ENCODE results near the gene MOXD1.

MOXD1 gene

GRCh38 chr6:132400883-132401617, at the start of gene MOXD1:
Gene MOXD1 (minus strand): TSS chr6:132401475. CDS start chr6:132401426, 49 bp downstream.
- H3K27me3 ChIP-seq (ENCODE audit: control insufficient read depth, insufficient read depth, low read length), result no peaks in the 10 kb centered on the region
- no peaks in the 10 kb centered on the region for H3K79me2 ChIP-seq
- H3K4me2 ChIP-seq (ENCODE audit: low read length), result peak within 1 kb of the TSS; percentile 88
- H2AFZ ChIP-seq, result peak within 1 kb of the TSS; percentile 94
- H3K4me1 ChIP-seq, result no peaks in the 10 kb centered on the region
- TF ChIP-seq CTCF (IDR thresholded peaks at IDR 0.05), result no peak
- H3K9ac ChIP-seq, result no peak within 1 kb of the TSS
- no peaks in the 10 kb centered on the region for H3K9me3 ChIP-seq (ENCODE audit: control insufficient read depth, low read length)
- H3K4me3 ChIP-seq (ENCODE audit: low read depth, low read length), result peak within 1 kb of the TSS; percentile 51
- H3K36me3 ChIP-seq (ENCODE audit: control insufficient read depth, insufficient read depth, low read length), result no peaks in the 10 kb centered on the region
- H3K27ac ChIP-seq, result no peak within 1 kb of the TSS

- H3K27ac ChIP-seq, result no peak overlapping the region
These were observed 45.6 kb upstream of the MOXD1 start for GRCh38 chr6:132446855-132447241.

GRCh38 chr6:132446141-132446854, 45.0 kb upstream of the MOXD1 start:
- no peak overlapping the region for H2AFZ ChIP-seq
- no peak overlapping the region for H3K9ac ChIP-seq
- no peaks in the 10 kb centered on the region for H3K4me1 ChIP-seq
- no peaks in the 10 kb centered on the region for H3K36me3 ChIP-seq (ENCODE audit: control insufficient read depth, insufficient read depth, low read length)
- no peak overlapping the region for H3K4me2 ChIP-seq (ENCODE audit: low read length)
- TF ChIP-seq CTCF (IDR thresholded peaks at IDR 0.05), result no peak
- H3K79me2 ChIP-seq, result no peaks in the 10 kb centered on the region
- no peaks in the 10 kb centered on the region for H3K9me3 ChIP-seq (ENCODE audit: control insufficient read depth, low read length)
- no peaks in the 10 kb centered on the region for H3K27me3 ChIP-seq (ENCODE audit: control insufficient read depth, insufficient read depth, low read length)
- no peak overlapping the region for H3K4me3 ChIP-seq (ENCODE audit: low read depth, low read length)
- no peak overlapping the region for H3K27ac ChIP-seq

More at GRCh38 chr6:132446855-132447241, 45.6 kb upstream of the MOXD1 start:
- no peaks in the 10 kb centered on the region for H3K27me3 ChIP-seq (ENCODE audit: control insufficient read depth, insufficient read depth, low read length)
- no peak for TF ChIP-seq CTCF (IDR thresholded peaks at IDR 0.05)
- H3K4me2 ChIP-seq (ENCODE audit: low read length), result no peak overlapping the region
- H3K4me1 ChIP-seq, result no peaks in the 10 kb centered on the region
- no peaks in the 10 kb centered on the region for H3K36me3 ChIP-seq (ENCODE audit: control insufficient read depth, insufficient read depth, low read length)
- no peak overlapping the region for H3K4me3 ChIP-seq (ENCODE audit: low read depth, low read length)
- H3K9ac ChIP-seq, result no peak overlapping the region
- H2AFZ ChIP-seq, result no peak overlapping the region
- no peaks in the 10 kb centered on the region for H3K9me3 ChIP-seq (ENCODE audit: control insufficient read depth, low read length)
- H3K79me2 ChIP-seq, result no peaks in the 10 kb centered on the region

- no peak for TF ChIP-seq CTCF (IDR thresholded peaks at IDR 0.05)
- no peak overlapping the region for H3K27ac ChIP-seq
- H3K9ac ChIP-seq, result no peak overlapping the region
- no peak overlapping the region for H3K4me2 ChIP-seq (ENCODE audit: low read length)
- no peaks in the 10 kb centered on the region for H3K36me3 ChIP-seq (ENCODE audit: control insufficient read depth, insufficient read depth, low read length)
- H3K79me2 ChIP-seq, result no peaks in the 10 kb centered on the region
- no peak overlapping the region for H3K4me3 ChIP-seq (ENCODE audit: low read depth, low read length)
- no peak overlapping the region for H2AFZ ChIP-seq
- H3K4me1 ChIP-seq, result no peaks in the 10 kb centered on the region
- no peaks in the 10 kb centered on the region for H3K27me3 ChIP-seq (ENCODE audit: control insufficient read depth, insufficient read depth, low read length)
- no peaks in the 10 kb centered on the region for H3K9me3 ChIP-seq (ENCODE audit: control insufficient read depth, low read length)
These were observed 44.1 kb upstream of the MOXD1 start for GRCh38 chr6:132445201-132445951.

Measured in parathyroid adenoma (tissue), 2 donors.